ENCODE measurements around the gene GGTLC1.
A peak's percentile ranks its signal among the peaks of the same experiment; 100 is the strongest.
"Not testable (repeated sequence)": the region's sequence is repeated elsewhere in the genome, so short reads cannot be mapped to it uniquely, and the experiment has no call there.

The GGTLC1 gene

DNA sequence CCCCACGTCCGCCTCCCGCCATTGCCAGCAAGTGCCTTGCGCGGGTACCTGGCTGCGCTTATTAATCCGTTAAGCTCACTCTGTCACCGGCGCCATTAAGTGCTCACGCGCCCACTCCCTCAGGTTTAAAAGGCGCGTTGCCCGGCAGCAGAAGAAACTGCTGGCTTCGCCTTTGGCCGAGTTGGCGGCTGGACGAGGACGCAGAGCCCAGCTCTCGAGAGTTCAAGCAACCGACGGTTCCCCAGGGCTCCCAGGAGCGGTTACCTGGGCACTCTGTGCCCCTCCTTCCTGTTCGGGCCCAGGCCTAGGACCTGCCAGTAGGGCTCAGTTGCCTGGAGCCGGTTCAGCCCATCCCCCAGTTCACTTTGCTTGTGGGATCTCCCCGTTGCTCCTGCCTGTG, at the start of gene GGTLC1:
Gene GGTLC1, minus strand, starts transcription at position 219 of the 400 bp plus-strand sequence. CDS start 2,168 bp downstream, outside the sequence.
- no peak for DNase-seq (ENCODE audit: low spot score)

DNA sequence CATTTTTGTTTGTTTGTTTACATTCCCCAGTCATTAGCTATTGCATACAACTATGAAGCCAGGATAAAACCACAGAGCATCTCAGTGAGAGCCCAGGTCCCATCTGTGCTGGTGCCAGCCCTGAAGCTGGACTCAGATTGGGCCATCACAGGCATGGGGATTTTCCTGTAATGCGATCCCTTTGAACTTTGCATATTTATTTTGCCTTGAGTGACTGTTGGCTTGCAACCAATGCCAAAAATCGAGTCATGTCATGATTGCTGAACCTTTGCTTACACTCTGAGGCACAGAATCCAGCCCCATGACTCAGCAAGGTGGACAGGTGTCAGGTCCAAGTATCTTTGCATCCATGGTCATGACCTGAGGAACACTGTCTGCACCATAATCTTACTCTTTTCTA, 46.2 kb upstream of the GGTLC1 start:
- no peak for DNase-seq (ENCODE audit: low spot score)

DNA sequence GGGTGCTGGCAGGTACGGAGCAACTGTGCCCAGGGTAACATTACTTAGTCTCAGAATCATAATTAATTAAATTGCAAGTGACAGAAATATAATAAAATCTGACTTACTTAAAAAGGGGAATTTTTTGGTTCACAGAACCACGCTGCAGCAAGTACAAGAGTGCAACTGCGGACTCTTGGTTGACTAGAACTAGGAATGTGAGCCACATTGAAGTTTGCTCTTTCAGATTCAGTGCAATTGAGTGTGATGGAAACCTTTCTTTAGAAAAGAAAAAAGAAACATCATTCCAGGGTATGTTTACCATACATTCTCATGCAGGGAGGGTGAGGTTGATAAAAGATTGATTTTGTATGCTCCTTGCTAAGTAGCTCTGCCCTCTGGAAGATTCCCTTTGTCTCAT, 45.0 kb upstream of the GGTLC1 start:
- DNase-seq (ENCODE audit: low spot score) = no peak

DNA sequence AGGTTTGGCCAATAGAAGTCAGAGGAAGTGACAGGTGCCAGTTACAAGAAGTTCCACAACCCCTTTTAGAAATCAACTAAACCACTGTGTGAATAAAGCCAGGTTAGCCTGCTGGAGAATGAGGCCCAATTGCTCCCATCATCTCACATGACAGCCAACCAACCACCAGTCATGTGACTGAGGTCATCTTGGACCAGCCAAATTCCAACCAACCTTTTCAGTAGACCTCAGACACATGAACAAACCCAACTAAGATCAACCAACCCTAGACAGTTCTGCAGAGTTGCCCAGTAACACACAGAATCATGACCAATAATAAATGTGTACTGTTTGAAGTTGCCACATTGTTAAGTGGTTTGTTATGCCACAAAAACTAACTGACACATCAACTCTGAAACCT, 44.6 kb upstream of the GGTLC1 start:
- DNase-seq (ENCODE audit: low spot score) = no peak

DNA sequence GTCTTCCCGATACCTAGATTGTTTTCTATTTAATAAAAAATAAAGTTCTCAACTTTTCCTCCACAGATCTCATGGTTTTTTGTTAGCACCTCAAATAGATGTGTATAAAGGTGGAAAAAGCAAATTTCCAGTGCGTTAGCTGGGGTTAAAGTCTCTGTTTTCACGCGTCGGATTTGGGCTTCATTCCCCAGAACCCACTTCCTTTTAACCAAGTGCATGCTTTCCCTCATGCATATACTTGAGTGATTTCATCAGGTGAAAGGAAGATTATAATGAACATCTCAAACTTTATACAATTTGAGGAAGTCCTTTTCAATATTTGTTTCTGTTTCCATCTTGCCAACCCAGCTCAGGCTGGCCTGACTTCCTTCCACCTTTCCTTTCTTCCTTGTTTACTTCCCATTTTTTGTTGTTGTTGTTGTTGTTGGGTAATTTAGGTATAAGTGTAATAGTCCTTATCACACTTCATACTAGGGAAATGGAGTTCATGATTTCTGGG, 43.9 kb upstream of the GGTLC1 start:
- no peak for DNase-seq (ENCODE audit: low spot score)

DNA sequence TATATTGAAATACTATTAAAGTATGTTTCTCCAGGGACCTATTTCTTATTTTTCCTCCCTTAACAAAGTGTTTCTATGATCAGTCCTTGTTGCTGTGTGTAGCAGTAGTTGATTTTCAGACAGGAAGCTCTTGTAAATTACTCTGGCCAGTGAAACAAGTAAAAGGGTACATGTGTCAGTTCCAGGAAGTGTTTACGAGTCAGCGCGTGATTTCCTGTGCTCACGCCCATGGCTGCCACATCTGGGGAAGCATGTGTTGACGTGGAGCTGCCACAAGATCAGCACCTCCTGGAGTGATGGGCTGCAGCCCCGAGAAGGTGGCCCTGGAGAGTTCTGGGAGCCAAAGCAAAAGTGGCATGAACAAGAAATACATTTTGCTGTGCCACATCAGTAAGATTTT, 38.6 kb upstream of the GGTLC1 start:
- DNase-seq (ENCODE audit: low spot score) = no peak

DNA sequence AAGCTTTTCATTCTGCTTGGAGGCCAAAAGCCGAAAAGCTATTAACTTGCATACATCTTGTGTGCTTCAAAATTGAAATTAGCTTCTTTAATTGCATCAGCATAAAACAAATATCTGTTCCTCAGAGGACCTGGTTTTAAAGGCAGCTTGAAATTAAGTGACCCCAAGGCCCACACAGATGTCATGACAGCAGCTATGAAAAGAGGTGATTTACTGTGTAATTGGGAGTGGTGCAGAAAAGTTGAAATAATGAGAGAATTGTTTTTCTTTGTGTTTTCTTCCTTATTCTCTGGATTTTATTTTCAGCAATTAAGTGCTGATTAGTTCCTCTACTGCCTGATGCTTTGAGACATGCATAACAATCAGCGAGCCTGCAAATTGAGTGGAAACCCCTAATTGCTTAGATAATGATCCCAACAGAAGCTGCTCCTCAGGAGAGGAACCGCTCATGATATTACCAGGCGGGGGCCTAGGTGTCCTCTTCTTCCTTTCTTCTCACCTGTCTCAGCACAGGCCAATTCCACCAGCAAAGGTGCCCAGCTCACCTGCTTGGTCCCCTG, 34.1 kb upstream of the GGTLC1 start:
- no peak for DNase-seq (ENCODE audit: low spot score)

DNA sequence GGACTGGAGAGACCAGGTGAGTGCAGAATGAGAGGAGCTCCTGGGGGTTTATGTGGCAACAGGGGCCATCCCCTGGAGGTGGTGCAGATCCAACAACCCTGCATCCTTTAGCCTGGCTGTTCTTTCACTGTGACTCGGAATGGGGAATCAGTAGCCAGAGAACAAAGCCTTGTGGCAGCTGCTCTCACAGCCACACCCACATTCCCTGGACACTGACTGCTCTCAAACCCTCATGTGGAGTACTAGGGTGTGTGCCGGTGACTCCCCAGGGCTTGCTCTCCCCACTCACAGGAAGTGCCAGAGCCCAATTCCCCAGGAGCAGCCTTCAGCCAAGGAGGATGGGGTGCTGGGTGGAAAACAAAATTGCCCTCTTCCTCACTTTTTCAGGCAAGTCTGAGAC, 30.2 kb upstream of the GGTLC1 start:
- DNase-seq (ENCODE audit: low spot score) = no peak

DNA sequence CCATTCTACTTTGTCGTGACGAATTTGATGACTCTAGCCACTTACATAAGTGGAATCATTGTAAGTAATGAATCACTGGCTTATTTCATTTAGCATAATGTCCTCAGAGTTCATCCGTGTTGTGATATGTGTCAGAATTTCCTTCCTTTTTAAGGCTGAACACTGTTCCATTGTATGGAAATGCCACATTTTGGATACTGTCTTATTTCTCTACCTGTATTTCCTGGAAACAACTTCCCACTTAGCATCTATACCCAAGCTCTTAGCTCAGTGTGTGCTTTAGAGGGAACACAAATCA, 28.8 kb upstream of the GGTLC1 start:
- DNase-seq (ENCODE audit: low spot score) = no peak

DNA sequence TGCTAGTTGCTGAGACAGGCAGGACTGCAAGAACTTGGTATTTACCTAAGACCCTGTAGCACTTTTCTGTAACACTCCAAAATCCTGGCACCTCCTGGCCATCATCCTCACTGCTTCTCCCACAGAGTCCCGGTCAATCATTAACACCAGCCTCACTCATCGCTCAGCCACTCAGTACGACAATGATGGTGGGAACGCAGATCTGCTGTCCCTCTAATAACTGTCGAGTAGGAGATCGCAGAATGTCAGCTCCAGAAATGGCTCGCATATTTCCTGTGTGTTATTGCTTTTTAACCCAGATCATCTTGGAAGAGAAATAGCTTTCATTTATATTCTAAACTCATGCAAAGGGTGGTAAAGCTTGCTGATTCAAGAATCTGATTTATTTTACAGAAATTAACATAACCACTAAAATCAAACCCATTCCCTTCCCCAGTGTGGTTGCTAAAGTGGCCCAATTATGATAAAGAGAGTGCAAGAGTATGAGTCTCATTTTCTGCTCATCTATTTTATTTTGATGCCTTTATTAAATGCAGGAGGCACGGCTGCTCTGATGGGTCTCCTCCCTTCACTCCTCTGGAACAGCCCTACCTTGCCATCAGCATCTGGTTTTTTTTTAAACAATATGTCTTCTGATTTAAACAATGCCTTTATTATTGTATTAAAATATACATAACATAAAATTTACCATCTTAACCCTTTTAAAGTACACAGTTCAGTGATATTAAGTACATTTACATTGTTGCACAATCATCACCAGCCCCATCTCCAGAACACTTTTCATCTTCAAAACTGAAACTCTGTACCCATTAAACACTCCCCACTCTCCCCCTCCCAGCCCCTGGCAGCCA, 28.3 kb upstream of the GGTLC1 start:
- no peak for DNase-seq (ENCODE audit: low spot score)

DNA sequence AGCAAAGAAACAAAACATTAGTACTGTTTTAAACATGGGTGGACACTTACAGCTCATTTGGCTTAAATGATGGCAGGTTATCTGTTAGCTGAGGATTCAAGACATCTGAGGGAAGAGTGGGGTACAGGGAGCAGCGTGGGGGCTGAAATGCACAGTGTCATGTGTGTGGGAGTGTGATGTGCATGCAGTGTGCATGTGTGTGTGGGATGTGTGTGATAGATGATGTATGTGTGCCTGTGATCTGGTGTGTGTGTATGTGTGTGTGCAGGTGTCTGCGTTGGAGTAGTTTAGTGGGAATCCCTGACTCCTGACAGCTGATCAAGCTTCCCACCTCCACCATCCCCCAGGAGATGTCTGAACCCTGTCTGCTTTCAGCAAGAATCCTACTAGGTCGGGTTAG, 25.4 kb upstream of the GGTLC1 start:
- no peak for DNase-seq (ENCODE audit: low spot score)

DNA sequence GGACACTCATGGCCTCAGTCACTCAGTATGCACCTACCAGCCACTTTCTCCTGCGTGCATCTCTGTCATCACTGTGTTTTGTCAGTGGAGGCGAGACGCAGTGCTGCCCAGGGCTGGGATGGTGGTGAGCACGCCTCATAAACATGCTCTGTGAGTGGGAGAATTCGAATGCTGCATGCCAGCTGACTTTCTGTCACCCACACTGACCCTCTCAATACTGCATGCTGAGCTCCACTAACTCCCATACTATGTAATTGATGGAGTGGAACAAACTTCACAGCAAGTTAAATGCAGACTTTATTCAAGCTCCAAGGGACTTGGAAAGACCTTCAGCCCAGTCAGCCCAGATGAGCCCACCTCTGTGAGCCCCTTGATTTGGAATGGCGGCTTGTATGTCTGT, 22.7 kb upstream of the GGTLC1 start:
- DNase-seq (ENCODE audit: low spot score) = no peak

DNA sequence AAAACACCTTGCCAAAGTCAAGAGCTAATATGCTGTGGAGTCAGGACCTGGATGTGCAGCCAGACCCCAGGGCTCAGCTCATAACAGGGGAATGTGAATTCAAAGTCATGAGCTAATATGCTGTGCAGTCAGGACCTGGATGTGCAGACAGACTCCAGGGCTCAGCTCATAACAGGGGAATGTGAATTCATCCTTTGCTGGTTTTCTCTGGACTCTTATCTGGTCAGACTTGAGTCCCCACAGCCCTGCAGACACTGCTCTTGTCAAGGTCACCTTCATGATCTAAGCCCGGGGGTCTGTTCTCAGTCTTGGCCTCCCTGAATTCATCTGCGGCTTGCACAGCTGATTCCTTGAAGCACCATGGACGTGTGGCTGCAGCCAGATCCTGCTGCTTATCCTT, 19.2 kb upstream of the GGTLC1 start:
- DNase-seq (ENCODE audit: low spot score) = no peak

DNA sequence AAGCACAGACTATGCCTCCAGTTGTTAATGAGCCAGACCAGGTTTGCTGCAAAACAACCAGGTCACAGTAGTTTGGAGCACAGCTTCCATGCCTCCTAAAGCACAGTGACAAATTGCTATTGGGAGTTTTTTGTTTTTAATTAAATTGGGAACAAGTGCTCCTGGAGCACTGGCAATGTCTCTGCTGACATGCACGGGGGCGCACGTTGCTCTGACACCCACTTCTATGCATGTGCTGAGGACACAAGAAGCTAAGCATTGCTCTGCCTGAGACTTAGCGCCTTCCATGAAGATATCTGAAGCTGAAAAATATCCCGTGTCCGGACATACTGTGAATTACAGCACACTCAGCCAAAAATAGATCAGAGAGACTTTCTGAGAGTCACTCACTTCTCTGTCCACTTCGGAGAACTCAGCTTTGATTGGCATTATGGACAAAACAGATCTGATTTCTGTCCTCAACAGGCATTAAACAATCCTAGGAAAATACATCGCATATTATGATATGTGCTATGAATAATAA, 18.6 kb upstream of the GGTLC1 start:
- DNase-seq (ENCODE audit: low spot score) = no peak

DNA sequence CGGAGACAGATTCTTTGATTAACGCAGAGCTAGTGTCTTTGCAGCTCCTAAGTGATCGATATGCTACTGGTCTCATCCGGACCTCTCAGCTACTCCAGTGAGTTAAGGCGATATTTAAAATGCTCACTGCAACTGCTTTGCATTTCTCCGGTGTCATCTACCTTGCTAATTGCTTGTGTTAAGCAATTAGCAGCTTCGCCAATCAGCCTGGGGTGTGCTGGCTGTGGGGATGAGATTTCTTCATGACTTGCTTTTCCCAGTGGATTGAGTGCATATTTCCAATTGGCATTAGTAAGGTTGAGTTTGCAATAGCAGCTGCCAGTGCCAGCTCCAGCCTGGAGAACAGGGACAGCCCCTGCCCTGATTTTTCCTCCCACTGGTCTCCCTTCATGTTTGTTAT, 18.0 kb upstream of the GGTLC1 start:
- no peak for DNase-seq (ENCODE audit: low spot score)

DNA sequence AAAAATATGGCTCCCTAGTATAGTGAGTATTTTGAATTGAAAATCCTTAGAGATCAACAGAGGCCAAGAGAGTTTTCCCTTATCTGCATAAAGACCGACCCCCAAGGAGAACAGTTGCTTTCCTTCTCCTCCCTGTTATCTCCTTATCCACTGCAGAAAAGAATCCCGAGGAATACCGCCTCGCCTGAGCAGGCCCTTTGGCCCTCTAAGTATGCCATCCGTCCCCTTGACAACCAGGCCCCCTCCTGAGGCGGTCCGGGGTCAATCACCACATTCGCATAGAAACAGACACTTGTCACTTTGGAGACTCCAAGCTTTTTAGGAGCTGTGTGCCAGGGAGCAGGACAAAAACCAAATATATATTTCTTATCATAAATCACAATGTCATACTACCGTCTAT, 15.9 kb upstream of the GGTLC1 start:
- DNase-seq (ENCODE audit: low spot score) = no peak

DNA sequence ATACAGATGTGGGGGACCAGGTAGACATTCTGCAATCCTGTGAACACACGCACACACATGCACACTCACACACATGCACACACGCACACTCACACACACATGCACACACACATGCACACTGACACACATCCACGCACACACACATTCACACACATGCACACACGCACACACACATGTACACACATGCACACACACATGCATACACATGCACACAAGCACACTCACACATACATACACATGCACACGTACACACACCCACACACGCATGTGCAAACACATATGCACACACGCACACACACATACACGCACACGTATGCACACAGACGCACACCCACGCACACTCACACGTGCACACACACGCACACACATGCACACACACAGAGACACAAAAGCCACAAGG, 14.3 kb upstream of the GGTLC1 start:
- DNase-seq (ENCODE audit: low spot score) = no peak

DNA sequence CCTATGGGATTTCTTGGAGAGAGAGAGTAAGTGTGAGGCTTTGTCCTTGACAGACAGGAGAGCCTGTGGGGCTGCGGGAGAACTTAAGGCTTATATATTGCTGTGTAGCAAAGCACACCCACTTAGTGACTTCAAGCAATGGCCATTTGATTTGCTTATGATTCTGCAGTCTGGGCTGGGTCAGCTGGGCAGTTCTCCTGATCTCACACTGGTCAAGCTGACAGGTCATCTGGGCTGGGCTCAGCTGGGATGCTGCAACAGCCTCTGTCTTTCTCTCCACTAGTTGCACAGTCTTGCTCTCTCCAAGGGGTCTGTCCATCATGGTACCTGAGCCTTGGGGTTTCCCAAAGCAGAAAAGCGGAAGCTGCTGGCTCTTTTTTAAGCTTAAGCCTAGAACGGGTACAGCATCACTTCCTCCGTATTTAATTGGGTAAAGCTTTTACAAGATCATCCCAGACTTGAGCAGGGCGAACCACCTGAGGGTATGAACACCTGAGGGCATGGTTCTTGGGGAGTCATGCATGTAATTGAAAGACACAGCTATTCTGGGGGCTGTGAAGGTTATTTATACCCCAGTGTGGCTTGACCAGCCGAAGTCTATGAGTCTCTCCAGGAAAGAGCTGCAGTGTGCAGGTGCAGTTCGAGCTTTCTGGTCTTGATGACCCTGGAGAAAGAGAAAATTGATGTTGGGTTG, 13.3 kb upstream of the GGTLC1 start:
- no peak for DNase-seq (ENCODE audit: low spot score)

DNA sequence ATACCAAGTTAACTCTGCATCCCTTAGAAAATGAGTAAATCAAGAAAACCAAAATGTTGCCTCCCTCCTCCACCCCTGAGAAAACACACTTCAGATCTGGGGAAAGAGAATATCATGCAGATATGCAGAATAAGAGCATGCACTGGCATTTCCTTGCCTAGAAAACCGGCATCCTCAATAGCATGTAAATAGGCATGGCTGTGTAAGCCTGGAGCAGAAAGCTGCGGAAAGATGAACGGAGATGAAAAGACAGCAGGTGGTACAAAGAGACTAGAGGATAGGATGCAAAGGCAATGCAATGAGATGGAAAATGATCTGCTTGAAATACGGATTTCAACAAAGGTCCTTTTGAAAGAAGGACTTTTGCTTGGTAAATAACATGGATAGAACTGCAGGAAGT, 10.3 kb upstream of the GGTLC1 start:
- DNase-seq (ENCODE audit: low spot score) = no peak

DNA sequence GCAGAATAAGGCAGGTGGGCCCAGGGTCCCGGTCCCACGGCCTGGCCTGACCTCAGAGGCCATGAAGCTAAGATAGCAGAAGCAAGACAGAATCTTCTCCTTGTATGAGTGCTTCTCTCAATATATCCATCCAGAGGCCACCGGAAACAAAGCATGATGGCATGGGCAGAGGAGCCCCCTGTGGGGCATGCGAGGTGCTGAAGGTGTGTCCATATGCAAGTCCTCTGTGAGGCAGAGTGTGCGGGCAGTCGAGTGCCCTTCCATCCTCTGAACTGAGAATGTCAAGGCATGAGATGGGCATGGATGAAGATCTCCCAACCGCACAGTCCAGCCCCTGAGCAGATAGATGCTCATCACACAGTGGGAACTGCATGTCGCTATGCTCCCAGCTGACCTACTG, 9.8 kb upstream of the GGTLC1 start:
- no peak for DNase-seq (ENCODE audit: low spot score)

DNA sequence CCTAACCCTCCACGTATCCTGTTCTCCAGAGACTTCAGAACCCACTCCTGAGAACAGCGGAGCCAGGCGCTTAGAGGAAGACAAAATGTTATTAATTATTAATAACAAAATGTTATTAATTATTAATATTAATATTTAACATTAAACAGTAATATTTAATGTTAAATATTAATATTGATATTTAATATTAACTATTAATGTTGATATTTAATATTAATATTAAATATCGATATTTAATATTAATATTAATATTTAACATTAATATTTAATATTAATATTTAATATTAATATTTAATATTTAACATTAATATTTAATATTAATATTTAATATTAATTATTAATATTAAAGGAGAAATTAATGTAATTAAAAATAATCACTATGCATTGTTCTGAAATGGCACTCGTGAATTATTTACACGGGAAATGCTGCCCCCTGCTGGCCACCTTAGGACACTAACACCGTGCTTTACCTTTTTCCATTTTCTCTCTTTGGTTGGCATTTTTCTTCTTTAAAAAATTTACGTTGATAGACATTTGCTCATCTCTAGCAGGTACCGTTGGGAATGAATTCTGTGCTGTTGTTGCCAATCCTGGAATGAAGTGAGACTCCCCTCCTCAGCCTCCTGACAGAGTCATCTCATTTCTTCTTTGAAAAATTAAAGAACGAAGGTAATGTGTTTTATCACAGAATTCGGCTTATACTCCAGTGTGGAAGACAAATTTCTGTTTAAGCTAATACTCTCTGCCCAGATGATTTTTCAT, 7.5 kb upstream of the GGTLC1 start:
- peak; percentile 43 for DNase-seq (ENCODE audit: low spot score)

DNA sequence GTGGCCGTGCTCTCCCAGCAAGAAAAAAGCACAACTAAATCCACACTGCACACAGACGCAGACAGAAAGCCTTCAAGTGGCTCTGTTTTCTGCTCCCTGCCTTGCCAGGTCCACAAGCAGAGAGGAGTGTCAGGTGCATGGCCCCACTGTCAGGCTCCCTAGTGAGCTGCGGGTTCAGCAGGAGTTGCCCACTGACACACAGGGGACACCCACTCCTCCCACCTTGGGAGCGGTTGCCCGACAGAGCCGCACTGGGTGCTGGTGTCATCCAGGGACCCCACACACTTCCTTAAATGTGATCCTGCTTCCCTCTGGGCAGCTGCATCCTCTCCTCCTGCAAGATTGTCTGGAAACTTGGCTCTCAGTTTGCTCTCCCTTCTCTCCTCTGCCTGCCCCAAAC, 6.7 kb upstream of the GGTLC1 start:
- DNase-seq (ENCODE audit: low spot score) = not testable (repeated sequence)

Data from cerebellar cortex (tissue), 1 donor.